ENCODE results near the gene NTN1.

- TF ChIP-seq CTCF (conservative IDR thresholded peaks at IDR 0.05; ENCODE audit: low read length), result no peak
- TF ChIP-seq EZH2phosphoT487 (IDR thresholded peaks at IDR 0.05; ENCODE audit: borderline replicate concordance, low read depth, low read length), result no peak
These were observed 188.0 kb downstream of the NTN1 start for GRCh38 chr17:9209347-9209746.

Measured in OCI-LY7 (cell line).